Measurements from ENCODE around the gene EVPL.
"Not testable (repeated sequence)": the region's sequence is repeated elsewhere in the genome, so short reads cannot be mapped to it uniquely, and the experiment has no call there.

Gene EVPL

DNA sequence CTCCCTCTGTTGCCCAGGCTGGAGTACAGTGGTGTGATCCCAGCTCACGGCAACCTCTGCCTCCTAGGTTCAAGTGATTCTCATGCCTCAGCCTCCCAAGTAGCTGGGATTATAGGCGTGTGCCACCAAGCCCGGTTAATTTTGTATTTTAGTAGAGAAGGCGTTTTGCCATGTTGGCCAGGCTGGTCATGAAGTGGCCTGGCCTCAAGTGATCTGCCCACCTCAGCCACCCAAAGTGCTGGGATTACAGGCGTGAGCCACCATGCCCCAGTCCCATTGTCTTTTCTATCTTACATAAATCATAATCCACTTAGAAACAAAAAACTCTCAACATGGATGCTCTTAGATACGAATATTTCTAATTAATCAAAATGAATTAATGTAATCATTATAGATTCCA, 51.9 kb downstream of the EVPL start:
- not testable (repeated sequence) for H3K27ac Mint-ChIP-seq
- peaks cover 52% of the 10 kb centered on the region for H3K4me1 Mint-ChIP-seq

GRCh38 chr17:75970626-75971025, 56.5 kb downstream of the EVPL start:
- peaks cover 28% of the 10 kb centered on the region for H3K4me1 Mint-ChIP-seq
- H3K27me3 Mint-ChIP-seq: no peaks in the 10 kb centered on the region
- no peak overlapping the region for H3K27ac Mint-ChIP-seq
- H3K9me3 Mint-ChIP-seq: no peaks in the 10 kb centered on the region
- H3K4me3 Mint-ChIP-seq: no peak overlapping the region
- H3K36me3 Mint-ChIP-seq: peaks cover 8% of the 10 kb centered on the region

More for the DNA sequence above, 51.9 kb downstream of the EVPL start:
- not testable (repeated sequence) for H3K4me3 Mint-ChIP-seq, H3K9me3 Mint-ChIP-seq, H3K27me3 Mint-ChIP-seq
- peaks cover 10% of the 10 kb centered on the region for H3K36me3 Mint-ChIP-seq

- no peaks in the 10 kb centered on the region for H3K27me3 Mint-ChIP-seq
- H3K9me3 Mint-ChIP-seq: no peaks in the 10 kb centered on the region
- no peak overlapping the region for H3K4me3 Mint-ChIP-seq
- no peak overlapping the region for H3K27ac Mint-ChIP-seq
- H3K36me3 Mint-ChIP-seq: peaks cover 8% of the 10 kb centered on the region
- H3K4me1 Mint-ChIP-seq: peaks cover 25% of the 10 kb centered on the region
Measured at GRCh38 chr17:75970011-75970523, 57.0 kb downstream of the EVPL start.

DNA sequence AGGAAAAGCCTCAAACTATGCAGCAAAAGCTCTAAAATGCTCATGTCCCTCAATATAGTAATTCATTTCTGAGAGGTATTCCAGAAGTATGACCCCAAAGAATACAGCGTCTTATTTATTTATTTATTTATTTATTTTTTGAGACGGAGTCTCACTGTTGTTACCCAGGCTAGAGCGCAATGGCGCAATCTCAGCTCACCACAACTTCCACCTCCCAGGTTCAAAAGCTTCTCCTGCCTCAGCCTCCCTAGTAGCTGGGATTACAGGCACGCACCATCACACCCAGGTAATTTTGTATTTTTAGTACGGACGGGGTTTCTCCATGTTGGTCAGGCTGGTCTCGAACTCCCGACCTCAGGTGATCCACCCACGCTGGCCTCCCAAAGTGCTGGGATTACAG, 58.1 kb downstream of the EVPL start:
- not testable (repeated sequence) for H3K27me3 Mint-ChIP-seq, H3K36me3 Mint-ChIP-seq, H3K27ac Mint-ChIP-seq, H3K9me3 Mint-ChIP-seq, H3K4me3 Mint-ChIP-seq
- H3K4me1 Mint-ChIP-seq: peaks cover 29% of the 10 kb centered on the region

DNA sequence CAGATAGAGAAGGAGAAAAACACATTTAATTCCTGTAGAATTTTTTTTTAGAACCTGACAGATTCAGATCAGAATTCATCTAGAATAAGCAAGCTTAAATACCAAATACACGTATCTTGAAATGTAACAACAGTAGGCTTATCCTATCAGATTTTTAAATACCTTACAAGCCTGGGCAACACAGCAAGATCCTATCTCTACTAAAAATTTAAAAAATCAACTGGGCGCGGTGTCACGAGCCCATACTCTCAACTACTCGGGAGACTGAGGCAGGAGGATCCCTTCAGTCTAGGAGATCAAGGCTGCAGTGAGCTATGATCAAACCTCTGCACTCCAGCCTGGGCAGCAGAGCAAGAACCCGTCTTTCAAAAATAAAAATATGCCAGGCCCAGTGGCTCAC, 61.6 kb downstream of the EVPL start:
- H3K4me1 Mint-ChIP-seq: peaks cover 13% of the 10 kb centered on the region
- H3K36me3 Mint-ChIP-seq: peaks cover 2% of the 10 kb centered on the region
- H3K27me3 Mint-ChIP-seq: no peaks in the 10 kb centered on the region
- no peaks in the 10 kb centered on the region for H3K9me3 Mint-ChIP-seq
- no peak overlapping the region for H3K27ac Mint-ChIP-seq
- no peak overlapping the region for H3K4me3 Mint-ChIP-seq

DNA sequence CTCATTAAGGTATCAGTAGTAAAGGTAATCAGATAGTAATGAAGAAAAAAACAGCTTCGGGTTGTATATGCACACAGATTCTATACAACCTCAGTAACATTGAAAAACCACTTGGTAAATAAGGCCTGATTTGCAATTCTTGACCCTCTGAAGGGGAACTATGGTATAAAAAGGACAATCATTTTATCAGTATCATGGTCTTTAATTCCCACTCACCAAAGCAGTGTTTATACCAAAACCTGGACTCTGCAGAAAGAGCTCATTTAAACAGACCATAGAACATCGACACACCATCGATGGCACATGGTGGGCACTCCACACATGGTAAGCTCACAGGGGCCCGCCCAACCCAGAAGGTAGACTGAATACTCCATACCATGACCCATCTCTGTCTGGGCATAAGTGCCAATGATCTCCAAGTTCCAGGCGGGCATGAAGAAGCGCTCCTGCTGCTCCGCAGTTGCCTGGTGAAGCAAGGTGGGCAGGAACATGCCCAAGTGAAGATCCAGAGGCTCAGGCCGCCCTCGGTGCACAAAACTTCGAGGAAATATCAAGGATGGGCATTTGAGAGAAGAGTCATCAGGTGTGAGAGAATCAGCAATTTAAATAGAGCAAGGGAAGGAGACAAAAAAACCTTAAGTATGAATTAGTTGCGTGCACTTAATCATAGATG, 67.1 kb downstream of the EVPL start:
- Mint-ChIP-seq H3K4me1 (peaks cover 13% of the 10 kb centered on the region), H3K27ac (no peak overlapping the region), H3K4me3 (no peak overlapping the region), H3K36me3 (peaks cover 9% of the 10 kb centered on the region), H3K27me3 (no peaks in the 10 kb centered on the region), H3K9me3 (no peaks in the 10 kb centered on the region)

- Mint-ChIP-seq H3K4me1 (peaks cover 9% of the 10 kb centered on the region), H3K27ac (no peak overlapping the region), H3K4me3 (no peak overlapping the region), H3K36me3 (peaks cover 9% of the 10 kb centered on the region), H3K9me3 (no peaks in the 10 kb centered on the region), H3K27me3 (no peaks in the 10 kb centered on the region)
Measured at GRCh38 chr17:75959051-75959838, 67.9 kb downstream of the EVPL start.

Data from activated naive CD4-positive, alpha-beta T cell treated with anti-CD3 and anti-CD28 coated beads, Interleukin-2, amount 50 U/mL, for 24 hours (primary cell).